Neural cell (in vitro differentiated cells): ENCODE results near the gene ATRAID. TPM values are rescaled to one million over a fixed set of nuclear protein-coding genes. Genes with fewer than 3 reads are reported as not detected.
A peak's percentile ranks its signal among the peaks of the same experiment; 100 is the strongest.

Source experiments
- H2AFZ ChIP-seq: fragments of 200-600, 300-800 bp; sonication (generic), shearing (Covaris generic); 2 replicates; pipeline ENCODE4 v1.6.0; 2014; ENCODE audit warnings: low read depth, mild to moderate bottlenecking, antibody characterized with exemption, low read length, moderate library complexity
- H3F3A ChIP-seq: fragments of 200-600 bp; shearing (Covaris generic); 2 replicates; pipeline ENCODE4 v1.6.1; 2016; ENCODE audit warnings: mild to moderate bottlenecking, moderate library complexity, mixed read lengths, antibody characterized with exemption, low read length; ENCODE audit not compliant: insufficient read depth, poor library complexity, severe bottlenecking
- H3K27ac ChIP-seq: fragments of 200-600, 300-800 bp; sonication (generic), shearing (Covaris generic); 2 replicates; pipeline ENCODE4 v1.5.1; 2014; ENCODE audit warnings: mild to moderate bottlenecking, low read length, moderate library complexity
- H3K27me3 ChIP-seq: fragments of 300-800, 200-600 bp; sonication (generic), shearing (Covaris generic); 2 replicates; pipeline ENCODE4 v1.6.0; 2014; ENCODE audit warnings: mild to moderate bottlenecking, low read depth, low read length, moderate library complexity; ENCODE audit not compliant: insufficient read depth
- H3K36me3 ChIP-seq: fragments of 300-800, 200-600 bp; sonication (generic), shearing (Covaris generic); 2 replicates; pipeline ENCODE4 v1.5.1; 2014; ENCODE audit warnings: mild to moderate bottlenecking, antibody characterized with exemption, low read length, moderate library complexity; ENCODE audit not compliant: insufficient read depth
- H3K4me2 ChIP-seq: fragments of 300-800, 200-600 bp; sonication (generic), shearing (Covaris generic); 2 replicates; pipeline ENCODE4 v1.6.0; 2014; ENCODE audit warnings: mild to moderate bottlenecking, low read length
- H3K4me3 ChIP-seq: fragments of 300-800, 200-600 bp; sonication (generic), shearing (Covaris generic); 2 replicates; pipeline ENCODE4 v1.5.1; 2014; ENCODE audit warnings: mild to moderate bottlenecking, low read length, moderate library complexity
- H3K79me2 ChIP-seq: fragments of 200-600 bp; shearing (Covaris generic); replicated peaks from 2 replicates; pipeline ENCODE4 v1.6.0; 2014; ENCODE audit warnings: mild to moderate bottlenecking, low read length, moderate library complexity; ENCODE audit not compliant: insufficient read depth
- H3K9ac ChIP-seq: fragments of 300-800, 200-600 bp; sonication (generic), shearing (Covaris generic); 2 replicates; pipeline ENCODE4 v1.6.1; 2016; ENCODE audit warnings: mild to moderate bottlenecking, low read length, mixed read lengths
- H3K9me2 ChIP-seq: fragments of 200-600 bp; shearing (Covaris generic); 2 replicates; pipeline ENCODE4 v1.6.1; 2016; ENCODE audit warnings: mild to moderate bottlenecking, low read length, mixed read lengths; ENCODE audit not compliant: insufficient read depth
- H3K9me3 ChIP-seq: fragments of 200-600, 300-800 bp; sonication (generic), shearing (Covaris generic); 2 replicates; pipeline ENCODE4 v1.6.1; 2016; ENCODE audit warnings: mild to moderate bottlenecking, mixed run types, low read length, moderate library complexity, mixed read lengths
- H4K20me1 ChIP-seq: fragments of 200-600 bp; shearing (Covaris generic); 2 replicates; pipeline ENCODE4 v1.6.1; 2016; ENCODE audit warnings: mild to moderate bottlenecking, mixed run types; ENCODE audit not compliant: insufficient read depth
- EP300 ChIP-seq: fragments of 450-650 bp; conservative IDR thresholded peaks from 2 replicates; pipeline ENCODE4 v1.6.1; 2014; ENCODE audit warnings: antibody characterized with exemption, mild to moderate bottlenecking, moderate library complexity; ENCODE audit not compliant: poor library complexity, severe bottlenecking
- EZH2 ChIP-seq: fragments of 200-600, 300-800 bp; shearing (Covaris generic), sonication (generic); IDR thresholded peaks from 2 replicates; pipeline ENCODE4 v1.6.1; 2014; ENCODE audit warnings: antibody characterized with exemption, low read length, borderline replicate concordance, mild to moderate bottlenecking; ENCODE audit not compliant: insufficient read depth, poor library complexity, severe bottlenecking
- MXI1 ChIP-seq: fragments of 450-650 bp; conservative IDR thresholded peaks from 2 replicates; pipeline ENCODE4 v1.6.1; 2014; ENCODE audit warnings: antibody characterized with exemption, mild to moderate bottlenecking; ENCODE audit not compliant: poor library complexity, severe bottlenecking
- POLR2AphosphoS5 ChIP-seq: IDR thresholded peaks from 2 replicates; pipeline ENCODE4 v1.6.1; 2012
- RAD21 ChIP-seq: fragments of 450-650 bp; conservative IDR thresholded peaks from 2 replicates; pipeline ENCODE4 v1.6.1; 2014; ENCODE audit warnings: antibody characterized with exemption, mild to moderate bottlenecking, moderate library complexity
- REST ChIP-seq: IDR thresholded peaks from 2 replicates; pipeline ENCODE4 v1.6.1; 2012; ENCODE audit warnings: borderline replicate concordance
- SMC3 ChIP-seq: fragments of 450-650 bp; conservative IDR thresholded peaks from 2 replicates; pipeline ENCODE4 v1.6.1; 2014; ENCODE audit warnings: antibody characterized with exemption, mild to moderate bottlenecking, moderate library complexity; ENCODE audit not compliant: poor library complexity
- TAF1 ChIP-seq: IDR thresholded peaks from 2 replicates; pipeline ENCODE4 v1.6.1; 2012; ENCODE audit warnings: low read depth
- polyA plus RNA-seq: library from polyadenylated mRNA; depleted of rRNA; stranded (reverse); fragments of >200 nt; gene quantifications from 2 replicates; pipeline ENCODE4 v1.2.3, GENCODE V29; 2014
- TF ChIP-seq, protein P1 (sequence below): fragments of 450-650 bp; IDR thresholded peaks from 2 replicates; pipeline ENCODE4 v1.5.1; 2014; ENCODE audit warnings: antibody characterized with exemption, mild to moderate bottlenecking, moderate library complexity; ENCODE audit not compliant: poor library complexity, severe bottlenecking

Gene ATRAID
- polyA plus RNA-seq, 1 donor from 2014 or later: 94.3 TPM

- H3K9me3 ChIP-seq: no peaks in the 10 kb centered on the region
- no peak overlapping the region for H3K4me2 ChIP-seq
- peak overlapping the region; percentile 62 for H3K4me3 ChIP-seq
- H2AFZ ChIP-seq: no peak overlapping the region
- TF ChIP-seq EZH2 (peak; percentile 25), REST (no peak), RAD21 (peak; percentile 44), MXI1 (peak; percentile 40), SMC3 (peak; percentile 64), EP300 (no peak), POLR2AphosphoS5 (no peak), TAF1 (no peak)
- TF ChIP-seq, protein P1, sequence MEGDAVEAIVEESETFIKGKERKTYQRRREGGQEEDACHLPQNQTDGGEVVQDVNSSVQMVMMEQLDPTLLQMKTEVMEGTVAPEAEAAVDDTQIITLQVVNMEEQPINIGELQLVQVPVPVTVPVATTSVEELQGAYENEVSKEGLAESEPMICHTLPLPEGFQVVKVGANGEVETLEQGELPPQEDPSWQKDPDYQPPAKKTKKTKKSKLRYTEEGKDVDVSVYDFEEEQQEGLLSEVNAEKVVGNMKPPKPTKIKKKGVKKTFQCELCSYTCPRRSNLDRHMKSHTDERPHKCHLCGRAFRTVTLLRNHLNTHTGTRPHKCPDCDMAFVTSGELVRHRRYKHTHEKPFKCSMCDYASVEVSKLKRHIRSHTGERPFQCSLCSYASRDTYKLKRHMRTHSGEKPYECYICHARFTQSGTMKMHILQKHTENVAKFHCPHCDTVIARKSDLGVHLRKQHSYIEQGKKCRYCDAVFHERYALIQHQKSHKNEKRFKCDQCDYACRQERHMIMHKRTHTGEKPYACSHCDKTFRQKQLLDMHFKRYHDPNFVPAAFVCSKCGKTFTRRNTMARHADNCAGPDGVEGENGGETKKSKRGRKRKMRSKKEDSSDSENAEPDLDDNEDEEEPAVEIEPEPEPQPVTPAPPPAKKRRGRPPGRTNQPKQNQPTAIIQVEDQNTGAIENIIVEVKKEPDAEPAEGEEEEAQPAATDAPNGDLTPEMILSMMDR: peak; percentile 75
- no peaks in the 10 kb centered on the region for H4K20me1 ChIP-seq
- no peaks in the 10 kb centered on the region for H3K79me2 ChIP-seq
- no peak overlapping the region for H3K27ac ChIP-seq
- H3K9me2 ChIP-seq: no peaks in the 10 kb centered on the region
- no peaks in the 10 kb centered on the region for H3F3A ChIP-seq
- no peaks in the 10 kb centered on the region for H3K36me3 ChIP-seq
- peak overlapping the region; percentile 19 for H3K9ac ChIP-seq
- H3K27me3 ChIP-seq: peaks cover 81% of the 10 kb centered on the region
These were observed 53.1 kb downstream of the ATRAID start for GRCh38 chr2:27264753-27265535.

DNA sequence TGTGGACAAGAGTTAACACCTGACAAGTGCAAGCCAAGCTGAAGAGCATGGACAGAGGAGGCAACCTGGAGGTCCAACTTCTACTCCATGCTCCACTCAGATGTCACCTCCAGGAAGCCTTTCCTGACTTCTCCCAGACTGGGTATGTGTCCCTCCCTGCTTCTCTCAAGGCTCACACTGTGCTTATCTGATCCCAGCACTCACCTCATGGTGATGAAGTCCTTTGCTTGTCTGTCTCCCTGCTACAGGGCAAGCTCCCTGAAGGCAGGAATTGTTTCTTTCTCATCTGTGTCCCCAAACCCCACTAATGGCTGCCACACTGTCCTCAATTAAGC, 53.7 kb downstream of the ATRAID start:
- Histone ChIP-seq H2AFZ (no peak overlapping the region), H3K27ac (no peak overlapping the region), H4K20me1 (no peaks in the 10 kb centered on the region), H3K9me2 (no peaks in the 10 kb centered on the region), H3K36me3 (no peaks in the 10 kb centered on the region), H3F3A (no peaks in the 10 kb centered on the region), H3K4me3 (peak overlapping the region; percentile 62), H3K4me2 (no peak overlapping the region), H3K79me2 (no peaks in the 10 kb centered on the region), H3K9me3 (no peaks in the 10 kb centered on the region), H3K9ac (no peak overlapping the region), H3K27me3 (peaks cover 76% of the 10 kb centered on the region)
- TF ChIP-seq RAD21 (no peak), REST (no peak), EP300 (no peak), TAF1 (no peak), SMC3 (no peak)
- TF ChIP-seq, protein P1: no peak
